ENCODE measurements around the gene GPR15. TPM values are rescaled to one million over a fixed set of nuclear protein-coding genes. Genes with fewer than 3 reads are reported as not detected.

The GPR15 gene
- total and polyA plus RNA-seq, 4 donors: not detected

DNA sequence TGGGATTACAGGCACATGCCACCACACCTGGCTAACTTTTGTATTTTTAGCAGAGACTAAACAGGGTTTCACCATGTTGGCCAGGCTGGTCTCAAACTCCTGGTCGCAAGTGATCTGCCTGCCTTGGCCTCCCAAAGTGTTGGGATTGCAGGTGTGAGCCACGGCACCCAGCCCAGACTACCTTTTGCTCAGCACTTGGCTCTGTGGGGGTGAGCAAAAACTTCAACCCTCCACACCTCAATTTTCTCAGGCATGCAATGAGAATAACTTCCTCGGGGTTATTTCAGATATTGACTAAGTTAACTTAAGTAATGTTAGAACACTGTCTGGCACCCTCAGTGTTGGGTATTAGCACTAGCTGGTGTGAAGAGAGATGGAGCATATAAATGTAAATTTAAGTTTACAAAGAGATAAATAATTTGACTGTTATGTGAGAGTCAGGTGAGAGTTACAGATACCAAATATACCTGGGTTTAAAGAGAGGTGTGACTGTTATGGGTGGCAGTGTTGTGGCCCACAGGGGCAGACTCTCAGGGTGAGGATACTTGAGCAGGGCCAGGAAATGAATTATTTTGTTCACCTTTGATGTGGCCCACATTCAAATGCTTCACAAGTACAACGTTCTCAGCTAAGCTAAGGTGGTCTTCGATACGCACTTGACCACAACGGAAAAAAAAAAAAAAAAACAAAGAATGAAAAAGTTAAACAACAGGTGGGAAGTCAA, 32.7 kb downstream of the GPR15 start:
- DNase-seq (ENCODE audit: low read depth in 4 of 6, low spot score in 6 of 6): no peak
- H3K36me3 ChIP-seq (ENCODE audit: control insufficient read depth, insufficient read depth, low read length): no peaks in the 10 kb centered on the region
- H3K4me1 ChIP-seq (ENCODE audit: control insufficient read depth, insufficient read depth, low read length): no peaks in the 10 kb centered on the region
- no peaks in the 10 kb centered on the region for H3K27me3 ChIP-seq (ENCODE audit: control insufficient read depth, insufficient read depth, low read length)
- no peak overlapping the region for H3K4me3 ChIP-seq (ENCODE audit: low read depth, low read length)
- WGBS (ENCODE audit: insufficient coverage): 100% methylated on average over 2 of the region's 7 CpGs
- H3K27ac ChIP-seq (ENCODE audit: low read depth, low read length): no peak overlapping the region
- H3K9me3 ChIP-seq (ENCODE audit: control insufficient read depth, insufficient read depth, low read length): no peaks in the 10 kb centered on the region

GRCh38 chr3:98565237-98565643, 33.5 kb downstream of the GPR15 start:
- no peaks in the 10 kb centered on the region for H3K9me3 ChIP-seq (ENCODE audit: control insufficient read depth, insufficient read depth, low read length)
- no peaks in the 10 kb centered on the region for H3K36me3 ChIP-seq (ENCODE audit: control insufficient read depth, insufficient read depth, low read length)
- H3K27ac ChIP-seq (ENCODE audit: low read depth, low read length): no peak overlapping the region
- no peak overlapping the region for H3K4me3 ChIP-seq (ENCODE audit: low read depth, low read length)
- H3K27me3 ChIP-seq (ENCODE audit: control insufficient read depth, insufficient read depth, low read length): no peaks in the 10 kb centered on the region
- no peaks in the 10 kb centered on the region for H3K4me1 ChIP-seq (ENCODE audit: control insufficient read depth, insufficient read depth, low read length)
- DNase-seq (ENCODE audit: low read depth in 4 of 6, low spot score in 6 of 6): no peak
- WGBS (ENCODE audit: insufficient coverage): no CpG with 5 or more reads among the region's 3 CpGs

- H3K27me3 ChIP-seq (ENCODE audit: control insufficient read depth, insufficient read depth, low read length): no peaks in the 10 kb centered on the region
- H3K4me3 ChIP-seq (ENCODE audit: low read depth, low read length): no peak overlapping the region
- H3K27ac ChIP-seq (ENCODE audit: low read depth, low read length): no peak overlapping the region
- H3K9me3 ChIP-seq (ENCODE audit: control insufficient read depth, insufficient read depth, low read length): no peaks in the 10 kb centered on the region
- H3K4me1 ChIP-seq (ENCODE audit: control insufficient read depth, insufficient read depth, low read length): no peaks in the 10 kb centered on the region
- no peak for DNase-seq (ENCODE audit: low read depth in 4 of 6, low spot score in 6 of 6)
- 71% methylated on average over 4 of the region's 6 CpGs for WGBS (ENCODE audit: insufficient coverage)
- no peaks in the 10 kb centered on the region for H3K36me3 ChIP-seq (ENCODE audit: control insufficient read depth, insufficient read depth, low read length)
Observed at GRCh38 chr3:98565843-98566242, 34.1 kb downstream of the GPR15 start.

- WGBS (ENCODE audit: insufficient coverage): 60% methylated on average over 1 of the region's 2 CpGs
- H3K9me3 ChIP-seq (ENCODE audit: control insufficient read depth, insufficient read depth, low read length): no peaks in the 10 kb centered on the region
- H3K4me3 ChIP-seq (ENCODE audit: low read depth, low read length): no peak overlapping the region
- no peaks in the 10 kb centered on the region for H3K4me1 ChIP-seq (ENCODE audit: control insufficient read depth, insufficient read depth, low read length)
- H3K36me3 ChIP-seq (ENCODE audit: control insufficient read depth, insufficient read depth, low read length): no peaks in the 10 kb centered on the region
- no peak for DNase-seq (ENCODE audit: low read depth in 4 of 6, low spot score in 6 of 6)
- no peak overlapping the region for H3K27ac ChIP-seq (ENCODE audit: low read depth, low read length)
- H3K27me3 ChIP-seq (ENCODE audit: control insufficient read depth, insufficient read depth, low read length): no peaks in the 10 kb centered on the region
Observed at GRCh38 chr3:98567666-98568270, 36.0 kb downstream of the GPR15 start.

DNA sequence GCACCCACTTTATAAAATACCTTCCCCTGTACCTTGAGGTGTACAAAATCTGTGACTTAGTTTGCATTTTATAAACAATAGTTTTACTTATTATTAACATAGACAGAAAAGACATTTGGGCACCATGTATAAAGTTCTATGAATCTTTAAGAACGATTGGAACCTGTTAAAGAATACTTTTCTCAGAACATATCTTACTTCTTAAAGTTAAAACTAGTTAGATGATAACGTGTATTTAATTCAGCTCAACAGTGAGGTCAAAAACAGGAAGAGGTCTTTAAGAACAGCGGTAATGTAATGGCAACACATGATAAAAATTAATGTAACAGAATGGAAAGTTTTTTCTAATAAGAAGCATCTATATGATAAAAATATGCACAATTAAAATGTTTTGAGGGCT, 36.6 kb downstream of the GPR15 start:
- no CpG with 5 or more reads among the region's 3 CpGs for WGBS (ENCODE audit: insufficient coverage)
- Histone ChIP-seq H3K27me3 (ENCODE audit: control insufficient read depth, insufficient read depth, low read length) (no peaks in the 10 kb centered on the region), H3K9me3 (ENCODE audit: control insufficient read depth, insufficient read depth, low read length) (no peaks in the 10 kb centered on the region), H3K4me1 (ENCODE audit: control insufficient read depth, insufficient read depth, low read length) (no peaks in the 10 kb centered on the region), H3K27ac (ENCODE audit: low read depth, low read length) (no peak overlapping the region), H3K36me3 (ENCODE audit: control insufficient read depth, insufficient read depth, low read length) (no peaks in the 10 kb centered on the region), H3K4me3 (ENCODE audit: low read depth, low read length) (no peak overlapping the region)
- DNase-seq (ENCODE audit: low read depth in 4 of 6, low spot score in 6 of 6): no peak

DNA sequence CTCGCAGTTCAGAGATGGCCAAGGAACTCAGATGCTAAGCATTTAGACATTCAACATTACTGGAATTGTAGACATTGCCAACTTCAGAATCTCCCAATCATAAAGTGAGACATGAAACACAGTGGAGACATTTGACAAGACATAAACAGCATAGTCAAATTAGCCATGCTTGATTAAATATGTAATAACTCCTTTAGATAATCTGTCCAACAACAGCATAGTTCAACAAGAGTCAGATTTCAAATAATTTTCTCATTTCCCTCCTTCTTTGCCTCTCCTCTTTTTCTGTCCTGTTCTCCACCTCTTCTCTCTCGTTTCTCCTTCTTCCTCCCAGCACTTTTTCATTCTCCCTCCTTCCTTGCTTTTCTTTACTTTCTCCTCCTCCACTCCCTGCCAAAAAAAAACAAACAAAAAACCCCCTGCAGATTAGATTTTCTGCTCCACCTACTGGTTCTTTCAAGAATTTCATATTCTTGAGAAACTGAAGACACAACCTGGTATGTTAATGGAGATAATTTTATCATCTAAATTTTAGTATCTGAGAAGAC, 41.5 kb downstream of the GPR15 start:
- H3K4me3 ChIP-seq (ENCODE audit: low read depth, low read length): no peak overlapping the region
- H3K27me3 ChIP-seq (ENCODE audit: control insufficient read depth, insufficient read depth, low read length): no peaks in the 10 kb centered on the region
- no peaks in the 10 kb centered on the region for H3K4me1 ChIP-seq (ENCODE audit: control insufficient read depth, insufficient read depth, low read length)
- peaks cover 6% of the 10 kb centered on the region for H3K36me3 ChIP-seq (ENCODE audit: control insufficient read depth, insufficient read depth, low read length)
- 60% methylated on average over 2 of the region's 2 CpGs for WGBS (ENCODE audit: insufficient coverage)
- H3K27ac ChIP-seq (ENCODE audit: low read depth, low read length): no peak overlapping the region
- no peaks in the 10 kb centered on the region for H3K9me3 ChIP-seq (ENCODE audit: control insufficient read depth, insufficient read depth, low read length)
- DNase-seq (ENCODE audit: low read depth in 4 of 6, low spot score in 6 of 6): peak in 2 of 6 donors; percentile 57 to 64

DNA sequence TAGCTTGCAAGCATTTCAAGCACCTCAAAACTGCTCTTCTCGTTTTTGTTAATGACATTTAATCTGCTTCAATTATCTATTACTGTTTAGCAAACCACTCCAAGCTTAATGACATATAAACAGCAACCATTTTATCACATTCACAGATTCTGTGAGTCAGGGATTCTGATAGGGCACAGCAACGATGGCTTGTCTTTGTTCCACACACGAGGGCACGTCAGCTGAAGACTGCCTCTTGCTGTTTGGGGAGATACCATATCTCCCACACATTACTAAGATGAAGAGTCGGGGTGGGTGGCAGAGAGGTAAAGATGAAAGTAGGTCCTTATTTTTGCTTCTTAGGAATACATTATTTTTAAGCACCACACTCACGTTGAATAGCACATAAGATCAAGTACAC, 42.4 kb downstream of the GPR15 start:
- Histone ChIP-seq H3K4me1 (ENCODE audit: control insufficient read depth, insufficient read depth, low read length) (no peaks in the 10 kb centered on the region), H3K9me3 (ENCODE audit: control insufficient read depth, insufficient read depth, low read length) (no peaks in the 10 kb centered on the region), H3K27me3 (ENCODE audit: control insufficient read depth, insufficient read depth, low read length) (no peaks in the 10 kb centered on the region), H3K36me3 (ENCODE audit: control insufficient read depth, insufficient read depth, low read length) (peaks cover 6% of the 10 kb centered on the region), H3K27ac (ENCODE audit: low read depth, low read length) (no peak overlapping the region), H3K4me3 (ENCODE audit: low read depth, low read length) (no peak overlapping the region)
- no peak for DNase-seq (ENCODE audit: low read depth in 4 of 6, low spot score in 6 of 6)
- WGBS (ENCODE audit: insufficient coverage): 100% methylated on average over 1 of the region's 6 CpGs

DNA sequence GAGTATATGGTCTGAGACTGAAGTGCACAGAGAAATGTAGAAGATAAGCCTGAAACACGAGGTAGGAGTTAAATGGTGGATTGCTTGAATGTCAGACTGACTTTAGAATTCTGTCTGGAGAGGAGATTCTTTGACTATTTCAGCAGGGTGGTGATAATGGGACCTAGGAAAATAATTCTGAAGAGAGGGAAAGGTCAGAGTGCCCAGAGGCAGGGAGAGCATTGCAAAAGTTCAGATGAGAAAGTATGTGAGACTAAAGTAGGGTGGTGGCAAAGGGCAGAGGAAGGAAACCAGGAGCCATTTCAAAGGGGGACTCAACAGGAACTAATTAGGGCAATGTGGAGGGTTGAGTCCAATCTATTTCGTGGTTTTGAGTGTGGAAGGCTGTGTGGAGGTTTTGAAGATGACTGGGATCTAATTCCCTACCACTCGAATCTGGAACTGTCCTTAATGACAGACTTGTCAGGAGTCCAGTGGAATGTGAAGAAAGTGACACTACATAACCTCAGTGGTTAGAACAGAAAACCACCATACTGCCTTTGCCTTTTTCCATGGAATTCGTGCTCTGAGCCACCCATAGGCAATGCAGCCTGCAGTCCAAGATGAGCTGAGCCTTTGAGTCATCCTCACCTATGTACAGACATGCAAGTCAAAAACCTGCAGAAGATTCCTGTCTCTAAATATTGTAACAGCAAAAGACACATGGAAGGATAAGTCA, 45.6 kb downstream of the GPR15 start:
- no peak overlapping the region for H3K4me3 ChIP-seq (ENCODE audit: low read depth, low read length)
- no peaks in the 10 kb centered on the region for H3K27me3 ChIP-seq (ENCODE audit: control insufficient read depth, insufficient read depth, low read length)
- H3K9me3 ChIP-seq (ENCODE audit: control insufficient read depth, insufficient read depth, low read length): no peaks in the 10 kb centered on the region
- 90% methylated on average over 2 of the region's 4 CpGs for WGBS (ENCODE audit: insufficient coverage)
- H3K36me3 ChIP-seq (ENCODE audit: control insufficient read depth, insufficient read depth, low read length): peaks cover 10% of the 10 kb centered on the region
- no peak for DNase-seq (ENCODE audit: low read depth in 4 of 6, low spot score in 6 of 6)
- H3K27ac ChIP-seq (ENCODE audit: low read depth, low read length): no peak overlapping the region
- no peaks in the 10 kb centered on the region for H3K4me1 ChIP-seq (ENCODE audit: control insufficient read depth, insufficient read depth, low read length)

- Histone ChIP-seq H3K9me3 (ENCODE audit: control insufficient read depth, insufficient read depth, low read length) (no peaks in the 10 kb centered on the region), H3K27ac (ENCODE audit: low read depth, low read length) (no peak overlapping the region), H3K36me3 (ENCODE audit: control insufficient read depth, insufficient read depth, low read length) (peaks cover 10% of the 10 kb centered on the region), H3K27me3 (ENCODE audit: control insufficient read depth, insufficient read depth, low read length) (no peaks in the 10 kb centered on the region), H3K4me3 (ENCODE audit: low read depth, low read length) (no peak overlapping the region), H3K4me1 (ENCODE audit: control insufficient read depth, insufficient read depth, low read length) (no peaks in the 10 kb centered on the region)
- no peak for DNase-seq (ENCODE audit: low read depth in 4 of 6, low spot score in 6 of 6)
- 83% methylated on average over 6 of the region's 8 CpGs for WGBS (ENCODE audit: insufficient coverage)
Observed at GRCh38 chr3:98580401-98581386, 48.9 kb downstream of the GPR15 start.
